ENCODE data around the gene PHKG2. TPM values are rescaled to one million over a fixed set of nuclear protein-coding genes. Genes with fewer than 3 reads are reported as not detected.

Gene PHKG2
- total and polyA plus RNA-seq, 8 donors = 18.2 to 104 (median 32.4) TPM

- no peak for DNase-seq
- intact Hi-C loops (cut with DNase I; ENCODE audit: low total_unique reads) = no loop called here
- peaks cover 21 to 40% (median 31%) of the 10 kb centered on the region in 4 donors for H3K4me1 ChIP-seq
- WGBS, 5 donors = 45 to 60% (median 57%) methylated on average over 7 to 8 of the region's 8 CpGs
- peak overlapping the region; percentile 64 to 75 (median 69) for H3K4me3 ChIP-seq
- no peaks in the 10 kb centered on the region for H3K27me3 ChIP-seq
- H3K9me3 ChIP-seq = no peaks in the 10 kb centered on the region
- H3K27ac ChIP-seq = peak overlapping the region; percentile 73 to 91 (median 84)
- TF ChIP-seq EP300 (IDR thresholded peaks at IDR 0.05) (no peak), POLR2AphosphoS5 (IDR thresholded peaks at IDR 0.05) (no peak), CTCF (IDR thresholded peaks at IDR 0.05) (no peak), POLR2A (IDR thresholded peaks at IDR 0.05) (no peak)
- peaks cover 40 to 53% (median 51%) of the 10 kb centered on the region in 4 donors for H3K36me3 ChIP-seq
These were observed 26.3 kb downstream of the PHKG2 start for GRCh38 chr16:30774367-30775130.

DNA sequence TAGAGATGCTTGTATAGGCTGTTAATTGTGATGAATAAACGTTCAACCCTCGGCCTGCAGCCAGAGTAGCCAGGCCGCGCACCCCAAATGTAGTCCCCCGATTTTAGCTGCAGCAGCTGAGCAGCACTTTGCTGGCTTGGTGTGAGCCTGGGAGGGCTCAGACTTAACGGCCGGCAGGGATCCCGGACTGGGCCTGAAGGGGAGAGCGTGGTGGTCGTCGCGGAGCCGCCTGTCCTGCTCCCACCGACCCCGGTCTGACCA lies 26.8 kb downstream of the PHKG2 start:
- Histone ChIP-seq H3K9me3 (no peaks in the 10 kb centered on the region), H3K36me3 (peaks cover 37 to 50% (median 46%) of the 10 kb centered on the region in 4 donors), H3K27me3 (no peaks in the 10 kb centered on the region), H3K4me1 (peaks cover 21 to 40% (median 31%) of the 10 kb centered on the region in 4 donors), H3K27ac (peak overlapping the region; percentile 73 to 91 (median 84)), H3K4me3 (peak overlapping the region; percentile 64 to 75 (median 69))
- TF ChIP-seq POLR2A (IDR thresholded peaks at IDR 0.05) = no peak
- WGBS, 5 donors = 7 to 43% (median 9%) methylated on average over 5 to 15 of the region's 15 CpGs
- intact Hi-C loops (cut with DNase I; ENCODE audit: low total_unique reads) = no loop called here
- no peak for DNase-seq

DNA sequence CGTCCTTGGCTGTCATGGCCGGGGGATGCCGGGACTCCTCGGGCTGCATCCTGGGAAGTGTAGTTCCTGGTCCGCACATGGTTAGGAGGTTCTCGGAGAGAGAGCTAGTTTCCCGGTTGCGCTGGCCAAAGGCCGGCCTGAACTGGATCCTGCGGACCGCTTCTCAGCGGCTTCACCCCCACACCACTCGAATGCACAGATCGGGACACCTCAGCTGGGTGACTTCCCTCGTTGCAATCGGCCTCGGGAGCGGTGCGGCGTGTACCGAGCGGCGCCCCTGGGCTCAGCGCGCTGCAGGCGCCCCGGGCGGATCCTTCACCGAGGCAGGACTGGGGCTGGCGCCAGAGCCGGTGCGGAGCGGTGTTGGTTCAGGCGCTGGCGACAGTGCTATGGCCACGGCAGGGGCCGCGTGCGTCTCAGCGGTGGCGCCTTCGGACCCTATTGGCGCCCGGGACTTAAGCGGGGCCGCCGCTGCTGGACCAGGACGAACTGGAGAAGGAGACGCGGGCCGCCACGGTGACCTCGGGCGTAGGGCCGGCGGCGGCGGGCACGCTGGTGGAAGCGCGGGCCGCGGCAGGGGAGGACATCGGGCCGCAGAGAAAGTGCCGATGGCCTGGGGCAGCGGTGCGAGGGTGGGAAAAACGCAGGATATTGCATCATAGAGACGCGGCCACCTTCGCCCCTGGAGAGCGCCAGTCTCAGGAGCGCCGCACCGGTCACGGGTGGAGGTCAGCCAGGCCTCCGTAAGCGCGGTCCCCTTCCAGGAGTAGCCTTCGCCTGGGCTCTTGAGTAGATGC lies 27.4 kb downstream of the PHKG2 start:
- H3K36me3 ChIP-seq = peaks cover 32 to 49% (median 41%) of the 10 kb centered on the region in 4 donors
- peak; percentile 77 to 96 for DNase-seq
- intact Hi-C loops (cut with DNase I; ENCODE audit: low total_unique reads) = no loop called here
- H3K4me1 ChIP-seq = peaks cover 21 to 40% (median 31%) of the 10 kb centered on the region in 4 donors
- H3K4me3 ChIP-seq = peak overlapping the region; percentile 64 to 75 (median 69)
- peak overlapping the region; percentile 73 to 91 (median 84) for H3K27ac ChIP-seq
- no peaks in the 10 kb centered on the region for H3K27me3 ChIP-seq
- no peaks in the 10 kb centered on the region for H3K9me3 ChIP-seq
- peak in 1 of 4 donors; percentile 19 for TF ChIP-seq POLR2A (IDR thresholded peaks at IDR 0.05)
- TF ChIP-seq EP300 (IDR thresholded peaks at IDR 0.05) = no peak
- TF ChIP-seq POLR2AphosphoS5 (IDR thresholded peaks at IDR 0.05) = peak; percentile 44 to 92 (median 67)
- WGBS, 5 donors = 0 to 1% (median 0%) methylated on average over 28 to 81 of the region's 81 CpGs

- TF ChIP-seq CTCF (IDR thresholded peaks at IDR 0.05) (no peak), POLR2A (IDR thresholded peaks at IDR 0.05) (no peak), POLR2AphosphoS5 (IDR thresholded peaks at IDR 0.05) (no peak), EP300 (IDR thresholded peaks at IDR 0.05) (no peak)
- peak in 1 of 2 donors; percentile 15 for DNase-seq
- H3K27me3 ChIP-seq = no peaks in the 10 kb centered on the region
- 72 to 88% (median 84%) methylated on average over 5 to 7 of the region's 7 CpGs for WGBS, 5 donors
- no peak overlapping the region for H3K4me3 ChIP-seq
- peaks cover 21 to 40% (median 31%) of the 10 kb centered on the region in 4 donors for H3K4me1 ChIP-seq
- H3K27ac ChIP-seq = peak overlapping the region in 2 of 5 donors; percentile 6 to 29
- no peaks in the 10 kb centered on the region for H3K9me3 ChIP-seq
- H3K36me3 ChIP-seq = peaks cover 21 to 48% (median 39%) of the 10 kb centered on the region in 4 donors
- intact Hi-C loops (cut with DNase I; ENCODE audit: low total_unique reads) = no loop called here
These were observed 29.5 kb downstream of the PHKG2 start for GRCh38 chr16:30777591-30778297.
